AG20443 (cell line): ENCODE measurements around the gene SSTR5.
"Not testable (repeated sequence)": the region's sequence is repeated elsewhere in the genome, so short reads cannot be mapped to it uniquely, and the experiment has no call there.

Experiments used
- DNase-seq: peaks from one replicate; pipeline ENCODE4 v3.0.0; 2012; ENCODE audit warnings: low spot score, mixed read lengths

SSTR5 gene

DNA sequence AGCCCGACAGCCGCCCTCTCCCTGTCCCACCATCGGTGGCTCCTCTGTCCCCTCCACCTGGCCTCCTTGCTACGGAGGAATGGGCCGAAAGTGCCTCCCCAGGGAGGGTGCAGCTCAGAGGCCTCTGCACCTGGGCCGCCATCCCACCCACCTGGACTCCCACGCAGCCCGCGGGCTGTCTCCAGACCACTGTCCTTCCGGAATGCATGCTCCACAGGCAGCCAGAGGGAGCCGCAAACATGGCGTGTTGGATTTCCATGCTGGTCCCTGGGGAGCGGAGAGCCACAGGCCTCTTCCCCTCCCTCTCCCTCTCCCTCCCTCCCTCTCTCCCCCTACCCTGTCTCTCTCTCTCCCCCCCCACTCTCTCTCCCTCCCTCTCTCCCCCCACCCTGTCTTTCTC, 3.0 kb downstream of the SSTR5 start:
- no peak for DNase-seq

DNA sequence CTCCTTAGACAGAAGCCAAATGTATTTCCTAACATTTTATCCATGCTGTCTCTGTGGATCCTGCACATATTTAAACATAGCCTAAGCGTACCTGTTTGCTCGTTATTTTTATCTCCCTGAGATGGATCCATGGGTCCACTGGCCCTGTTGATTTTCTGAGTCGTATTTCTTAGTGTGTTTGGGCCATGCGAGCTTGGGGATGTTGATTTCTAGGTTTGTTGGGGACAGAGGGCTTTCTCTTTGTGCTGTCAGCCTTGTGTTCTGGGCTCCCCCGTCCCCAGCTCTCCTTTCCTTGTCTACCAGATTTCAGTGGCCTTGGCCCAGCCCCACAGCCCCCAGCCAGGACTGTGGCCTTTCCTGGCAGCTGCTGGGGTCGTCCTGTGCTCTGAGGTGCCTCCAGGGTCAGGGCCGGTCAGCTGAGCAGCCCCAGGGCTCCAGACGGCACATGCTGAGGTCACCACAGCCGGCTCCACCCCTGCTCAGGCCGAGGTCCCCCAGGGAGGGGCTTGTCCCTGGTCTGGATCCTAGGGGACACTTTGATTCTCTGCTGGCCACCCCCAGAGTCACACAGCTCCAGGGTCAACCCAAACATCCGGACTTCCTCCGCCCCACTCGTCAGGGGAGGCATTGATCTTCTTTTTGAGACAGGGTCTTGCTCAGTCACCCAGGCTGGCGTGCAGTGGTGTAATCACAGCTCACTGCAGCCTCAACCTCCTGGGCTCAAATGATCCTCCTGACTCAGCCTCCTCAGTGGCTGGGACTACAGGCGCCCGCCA, 4.4 kb downstream of the SSTR5 start:
- DNase-seq = no peak

DNA sequence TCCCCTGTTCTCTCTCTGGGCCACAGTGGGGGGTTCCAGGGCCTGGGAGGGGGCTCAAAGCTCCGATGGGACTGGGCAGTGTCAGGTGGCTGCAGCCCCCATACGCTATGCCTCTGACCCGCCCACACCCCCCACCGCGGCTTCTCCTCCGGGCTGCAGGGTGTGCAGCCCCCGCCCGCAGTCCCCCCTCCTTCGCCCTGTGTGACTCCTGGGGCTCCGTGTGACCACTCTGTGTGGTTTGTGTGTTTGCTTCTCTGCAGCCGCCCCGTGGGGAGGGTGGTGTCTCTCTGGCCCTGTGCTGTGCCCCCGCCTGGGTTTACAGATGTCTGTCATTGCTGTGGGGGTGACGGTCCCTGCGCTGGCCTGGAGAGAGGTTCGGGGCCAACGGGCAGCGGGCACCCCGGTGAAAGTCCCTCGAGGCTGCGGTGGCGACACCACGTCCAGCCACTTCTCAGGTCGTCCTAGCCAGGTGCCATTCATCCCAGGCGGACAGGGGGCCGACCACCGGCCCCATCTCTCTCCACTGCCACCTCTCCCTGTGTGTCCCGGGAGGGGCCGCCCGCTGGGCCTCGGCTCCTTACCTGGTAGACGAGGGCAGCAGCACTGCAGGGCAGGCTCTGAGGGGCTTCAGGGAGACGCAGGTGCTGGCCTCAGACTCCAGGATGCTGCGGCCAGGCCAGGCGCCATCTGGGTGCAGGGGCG, 5.5 kb downstream of the SSTR5 start:
- no peak for DNase-seq

DNA sequence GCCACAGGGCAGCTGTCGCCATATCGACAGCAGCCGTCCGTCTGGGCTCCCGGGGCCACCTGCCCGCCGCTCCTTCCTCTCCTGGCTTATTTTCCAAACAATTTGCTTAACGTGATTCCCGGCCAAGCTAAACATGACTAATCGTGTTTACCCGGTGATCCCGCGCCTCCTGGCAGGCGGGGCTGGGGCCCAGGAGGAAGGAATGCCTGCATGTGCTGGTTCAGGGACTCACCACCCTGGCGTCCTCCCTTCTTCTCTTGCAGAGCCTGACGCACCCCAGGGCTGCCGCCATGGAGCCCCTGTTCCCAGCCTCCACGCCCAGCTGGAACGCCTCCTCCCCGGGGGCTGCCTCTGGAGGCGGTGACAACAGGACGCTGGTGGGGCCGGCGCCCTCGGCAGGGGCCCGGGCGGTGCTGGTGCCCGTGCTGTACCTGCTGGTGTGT, 6.1 kb downstream of the SSTR5 start:
- DNase-seq = peak; percentile 65

DNA sequence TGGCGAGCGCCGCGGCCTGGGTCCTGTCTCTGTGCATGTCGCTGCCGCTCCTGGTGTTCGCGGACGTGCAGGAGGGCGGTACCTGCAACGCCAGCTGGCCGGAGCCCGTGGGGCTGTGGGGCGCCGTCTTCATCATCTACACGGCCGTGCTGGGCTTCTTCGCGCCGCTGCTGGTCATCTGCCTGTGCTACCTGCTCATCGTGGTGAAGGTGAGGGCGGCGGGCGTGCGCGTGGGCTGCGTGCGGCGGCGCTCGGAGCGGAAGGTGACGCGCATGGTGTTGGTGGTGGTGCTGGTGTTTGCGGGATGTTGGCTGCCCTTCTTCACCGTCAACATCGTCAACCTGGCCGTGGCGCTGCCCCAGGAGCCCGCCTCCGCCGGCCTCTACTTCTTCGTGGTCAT, 6.8 kb downstream of the SSTR5 start:
- no peak for DNase-seq

DNA sequence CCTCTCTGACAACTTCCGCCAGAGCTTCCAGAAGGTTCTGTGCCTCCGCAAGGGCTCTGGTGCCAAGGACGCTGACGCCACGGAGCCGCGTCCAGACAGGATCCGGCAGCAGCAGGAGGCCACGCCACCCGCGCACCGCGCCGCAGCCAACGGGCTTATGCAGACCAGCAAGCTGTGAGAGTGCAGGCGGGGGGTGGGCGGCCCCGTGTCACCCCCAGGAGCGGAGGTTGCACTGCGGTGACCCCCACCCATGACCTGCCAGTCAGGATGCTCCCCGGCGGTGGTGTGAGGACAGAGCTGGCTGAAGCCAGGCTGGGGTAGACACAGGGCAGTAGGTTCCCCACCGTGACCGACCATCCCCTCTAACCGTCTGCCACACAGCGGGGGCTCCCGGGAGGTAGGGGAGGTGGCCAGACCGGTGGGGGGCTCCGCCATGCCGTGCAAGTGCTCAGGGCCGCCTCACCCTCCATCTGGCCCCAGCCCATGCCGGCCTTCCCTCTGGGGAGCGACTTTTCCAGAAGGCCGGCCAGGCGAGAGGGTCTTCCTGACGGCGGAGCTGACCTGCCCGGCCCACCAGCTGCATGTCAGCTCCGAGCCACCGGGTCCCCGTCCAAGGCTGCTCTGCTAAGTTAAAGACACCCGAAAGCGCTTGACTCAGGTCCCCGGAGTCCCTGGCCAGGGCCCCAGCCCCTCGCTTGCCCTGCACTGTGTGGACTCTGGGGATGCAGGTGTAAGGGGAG, 7.4 kb downstream of the SSTR5 start:
- DNase-seq = no peak

DNA sequence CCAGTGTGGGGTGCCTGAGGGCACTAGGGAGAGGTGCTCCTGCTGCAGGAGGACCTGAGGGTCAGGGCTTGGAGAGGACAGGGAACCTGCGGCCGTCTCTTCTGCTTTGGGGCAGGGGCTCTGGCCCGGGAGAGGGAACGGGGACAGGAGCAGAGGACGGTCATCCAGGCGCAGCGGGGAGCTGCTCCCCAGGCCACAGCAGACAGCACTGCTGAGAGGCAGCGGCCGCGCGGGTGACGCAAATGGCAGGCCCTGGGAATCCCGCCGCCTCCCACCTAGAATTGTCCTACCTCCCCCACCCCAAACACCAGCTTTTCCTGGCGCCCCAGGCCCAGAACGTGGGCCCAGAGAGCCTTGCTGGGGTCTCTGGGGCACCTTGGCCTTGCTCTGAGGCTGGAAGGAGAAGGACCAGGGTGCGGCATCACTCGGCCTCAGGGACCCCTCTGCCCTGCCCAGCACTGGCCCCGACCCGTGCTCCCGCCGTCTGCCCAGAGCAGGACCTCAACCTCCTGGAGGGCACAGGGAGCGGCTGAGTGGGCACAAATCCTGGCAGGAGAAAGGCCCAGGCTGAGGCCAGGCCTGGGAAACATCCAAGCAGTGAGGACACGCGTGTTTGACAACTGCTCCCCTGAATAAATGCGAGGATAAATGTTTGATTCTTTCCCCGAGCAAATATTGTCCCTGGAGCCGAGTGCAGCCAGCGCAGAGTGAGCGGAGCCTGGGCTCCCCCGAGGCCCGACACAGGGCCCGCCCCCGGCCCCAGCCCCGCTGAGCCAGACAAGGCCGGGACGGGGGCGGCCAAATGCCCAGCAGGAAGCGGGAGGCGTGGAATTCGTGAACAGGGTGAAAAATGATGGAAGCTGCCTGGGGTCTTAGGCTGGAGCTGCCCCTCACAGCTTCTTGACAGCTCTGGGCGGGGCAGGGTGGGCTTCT, 8.5 kb downstream of the SSTR5 start:
- no peak for DNase-seq

DNA sequence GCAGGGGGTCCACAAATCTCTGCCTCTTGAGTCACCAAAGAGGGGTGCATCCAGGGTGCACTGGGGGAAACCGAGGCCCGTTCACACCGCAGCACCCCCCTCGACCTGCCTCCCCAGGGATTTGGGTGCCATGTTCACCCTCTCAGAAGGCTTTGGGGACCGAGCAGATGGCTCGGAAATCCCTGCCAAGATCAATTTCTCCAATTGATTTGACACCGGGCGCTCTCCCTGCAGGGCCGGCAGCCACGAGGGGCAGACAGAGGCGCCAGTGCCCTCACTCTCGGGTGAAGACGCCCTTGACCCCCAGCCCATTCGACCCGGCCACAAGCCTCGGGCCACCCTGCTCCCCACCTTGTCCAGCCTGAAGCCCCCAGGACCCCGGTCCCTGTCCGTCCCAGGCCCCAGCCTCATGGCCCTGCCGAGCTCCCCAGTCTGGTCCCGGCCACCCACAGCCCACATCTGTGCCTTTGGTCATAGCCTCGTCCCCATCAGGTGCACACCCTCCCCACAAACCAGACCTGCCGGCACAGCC, 9.3 kb downstream of the SSTR5 start:
- DNase-seq = no peak

DNA sequence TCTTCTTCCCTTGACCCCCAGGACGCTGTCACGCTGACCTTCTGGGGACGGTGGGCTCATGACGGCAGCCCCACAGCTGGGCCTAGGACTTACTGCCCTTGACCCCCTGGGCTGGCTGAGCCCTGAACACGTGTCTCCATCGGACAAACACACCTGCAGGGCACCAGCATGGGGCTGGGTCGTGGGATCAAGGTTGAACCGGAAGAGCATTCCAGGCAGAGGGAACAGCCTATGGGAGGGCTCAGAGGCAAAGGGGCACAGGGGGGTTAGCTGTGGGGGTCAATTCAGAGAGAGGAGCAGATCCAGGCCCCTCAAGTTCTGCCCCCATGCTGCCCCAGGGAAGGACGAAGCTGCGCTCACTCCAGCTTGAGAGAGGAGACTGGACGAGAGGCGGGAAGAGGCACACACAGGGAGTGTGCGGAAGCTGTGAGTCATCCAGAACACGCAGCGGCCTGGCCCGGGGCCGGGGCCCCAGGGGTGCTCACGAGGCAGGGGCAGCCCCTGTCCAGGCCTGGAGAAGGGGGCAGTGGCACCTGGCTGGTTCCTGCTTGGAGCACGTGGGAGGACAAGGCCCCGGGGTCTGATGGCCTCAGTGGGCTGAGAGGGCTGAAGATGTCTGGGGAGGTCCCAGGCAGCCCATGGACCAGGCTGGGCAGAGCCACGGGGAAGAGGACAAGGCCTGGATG, 9.9 kb downstream of the SSTR5 start:
- DNase-seq = no peak

DNA sequence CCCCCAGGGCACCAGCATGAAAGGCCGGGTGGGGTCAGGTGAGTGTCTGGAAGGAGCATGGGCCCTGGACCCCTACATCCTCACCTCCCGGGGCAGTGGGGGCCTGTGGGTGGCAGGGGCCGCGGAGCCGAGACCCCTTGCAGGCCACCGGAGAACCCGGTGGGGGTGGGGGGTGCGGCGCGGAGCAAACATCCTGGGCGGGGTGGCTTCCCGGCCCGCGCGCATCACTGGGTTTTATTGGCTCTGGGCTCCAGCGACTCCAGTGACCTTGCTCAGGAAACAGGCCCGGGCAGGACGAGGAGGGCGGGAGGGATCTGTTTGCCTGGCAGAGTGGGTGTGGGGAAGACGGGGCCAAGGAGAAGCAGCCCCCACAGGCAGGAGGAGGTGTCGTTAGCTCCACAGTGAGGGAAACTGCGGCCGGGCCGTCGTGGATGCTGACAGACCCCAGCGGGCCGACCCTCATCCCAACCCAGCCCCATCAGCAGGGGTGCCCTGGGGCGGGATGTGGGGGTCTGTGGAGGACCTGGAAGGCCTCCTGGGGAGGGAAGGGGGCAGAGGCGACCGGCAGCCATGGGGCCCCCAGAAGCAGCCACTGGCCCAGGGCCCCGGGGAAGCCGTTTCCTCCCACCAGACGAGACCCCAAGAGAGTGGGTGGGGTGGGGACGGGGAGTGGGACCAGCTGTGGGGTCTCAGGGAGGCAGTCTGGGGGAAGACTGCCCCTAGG, 10.6 kb downstream of the SSTR5 start:
- DNase-seq = no peak

DNA sequence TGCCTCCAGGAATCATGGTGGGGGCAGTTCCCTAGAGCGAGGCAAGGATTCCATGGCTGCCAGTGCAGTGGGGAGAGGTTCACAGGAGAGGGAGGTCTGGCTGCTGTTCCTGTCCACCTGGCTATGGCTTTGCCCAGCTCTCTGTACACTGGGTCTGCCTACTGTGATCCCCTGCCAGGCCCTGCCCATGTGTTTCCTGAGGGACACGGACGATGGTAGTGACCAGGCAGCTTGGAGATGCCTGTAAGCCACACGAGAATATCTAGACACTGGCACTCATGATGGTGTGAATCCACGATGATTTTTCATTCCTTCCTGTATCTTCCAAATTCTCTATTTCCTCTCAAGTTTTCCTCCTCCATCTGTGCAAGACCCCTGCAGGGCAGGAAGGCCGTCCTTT, 12.4 kb downstream of the SSTR5 start:
- no peak for DNase-seq

DNA sequence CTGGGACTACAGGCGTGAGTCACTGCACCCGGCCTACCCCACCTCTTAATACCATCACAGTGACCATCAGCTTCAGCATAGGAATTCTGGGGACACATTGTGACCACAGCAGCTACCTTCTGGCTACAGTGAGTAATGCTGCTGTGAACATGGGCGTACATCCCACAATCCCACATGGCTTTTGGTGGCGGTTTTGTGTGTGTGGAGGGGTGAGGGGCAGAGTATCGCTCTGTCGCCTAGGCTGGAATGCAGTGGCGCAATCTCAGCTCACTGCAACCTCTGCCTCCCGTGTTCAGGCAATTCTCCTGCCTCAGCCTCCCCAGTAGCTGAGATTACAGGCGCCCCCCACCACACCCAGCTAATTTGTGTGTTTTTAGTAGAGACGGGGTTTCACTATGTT, 13.9 kb downstream of the SSTR5 start:
- not testable (repeated sequence) for DNase-seq

DNA sequence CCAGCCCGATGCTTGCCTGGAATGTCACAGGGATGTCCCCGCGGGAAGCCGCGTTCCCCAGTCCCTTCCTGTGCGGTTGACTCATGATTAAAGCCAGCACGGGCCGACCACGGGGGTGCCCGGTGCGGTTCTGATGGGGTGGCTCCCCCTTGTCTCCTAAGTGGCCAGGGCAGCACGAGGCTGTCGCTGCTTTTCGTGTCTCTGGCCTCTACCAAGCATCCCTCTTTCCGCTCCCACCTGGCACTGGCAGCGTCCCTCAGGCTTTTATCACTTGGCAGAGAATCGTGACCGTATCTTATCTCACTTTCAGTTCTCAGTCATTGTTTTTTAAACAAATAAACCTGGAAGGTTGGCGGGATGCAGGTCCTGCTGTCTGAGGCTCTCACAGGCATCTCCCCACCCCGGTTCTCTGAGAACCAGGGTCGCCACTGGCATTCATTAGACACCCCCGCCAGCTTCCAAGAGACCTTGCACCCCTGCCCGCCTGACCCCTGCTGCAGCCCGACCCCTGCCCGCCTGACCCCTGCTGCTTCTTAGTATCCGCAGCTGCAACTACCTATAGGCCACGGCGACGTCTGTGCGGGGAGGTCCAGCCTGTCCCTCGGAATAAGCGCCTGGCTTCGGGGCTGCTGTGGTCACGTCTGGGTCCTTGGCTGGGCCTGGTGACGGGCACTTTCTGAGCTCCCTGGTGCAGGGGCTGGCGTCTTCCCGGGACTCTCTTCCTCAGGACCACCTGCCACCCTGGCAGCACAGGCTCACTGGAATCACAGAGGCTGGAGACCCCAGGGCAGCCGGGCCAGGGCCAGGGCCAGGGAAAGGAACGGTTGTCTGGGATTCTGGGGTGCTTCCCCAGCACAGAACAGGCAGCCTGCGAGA, 16.0 kb downstream of the SSTR5 start:
- DNase-seq = no peak

DNA sequence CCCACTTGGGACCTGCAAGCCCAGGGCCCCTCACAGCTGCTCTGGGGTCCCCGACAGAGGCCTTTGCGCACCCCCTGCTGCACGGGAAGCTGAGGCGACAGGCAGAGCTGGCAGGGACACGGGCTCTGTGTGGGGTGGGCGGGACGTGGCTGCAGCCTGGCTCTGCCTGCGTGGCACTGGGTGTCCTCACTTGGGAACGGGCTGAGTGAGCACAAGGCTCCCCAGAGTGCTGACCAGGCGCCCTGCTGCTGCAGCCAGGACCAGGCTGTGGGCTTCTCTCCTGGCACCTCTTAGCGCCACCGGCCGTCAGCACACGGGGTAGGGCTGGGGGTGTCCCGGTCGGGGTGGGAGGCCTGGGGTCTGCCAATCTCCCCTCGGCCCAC, 16.9 kb downstream of the SSTR5 start:
- no peak for DNase-seq

DNA sequence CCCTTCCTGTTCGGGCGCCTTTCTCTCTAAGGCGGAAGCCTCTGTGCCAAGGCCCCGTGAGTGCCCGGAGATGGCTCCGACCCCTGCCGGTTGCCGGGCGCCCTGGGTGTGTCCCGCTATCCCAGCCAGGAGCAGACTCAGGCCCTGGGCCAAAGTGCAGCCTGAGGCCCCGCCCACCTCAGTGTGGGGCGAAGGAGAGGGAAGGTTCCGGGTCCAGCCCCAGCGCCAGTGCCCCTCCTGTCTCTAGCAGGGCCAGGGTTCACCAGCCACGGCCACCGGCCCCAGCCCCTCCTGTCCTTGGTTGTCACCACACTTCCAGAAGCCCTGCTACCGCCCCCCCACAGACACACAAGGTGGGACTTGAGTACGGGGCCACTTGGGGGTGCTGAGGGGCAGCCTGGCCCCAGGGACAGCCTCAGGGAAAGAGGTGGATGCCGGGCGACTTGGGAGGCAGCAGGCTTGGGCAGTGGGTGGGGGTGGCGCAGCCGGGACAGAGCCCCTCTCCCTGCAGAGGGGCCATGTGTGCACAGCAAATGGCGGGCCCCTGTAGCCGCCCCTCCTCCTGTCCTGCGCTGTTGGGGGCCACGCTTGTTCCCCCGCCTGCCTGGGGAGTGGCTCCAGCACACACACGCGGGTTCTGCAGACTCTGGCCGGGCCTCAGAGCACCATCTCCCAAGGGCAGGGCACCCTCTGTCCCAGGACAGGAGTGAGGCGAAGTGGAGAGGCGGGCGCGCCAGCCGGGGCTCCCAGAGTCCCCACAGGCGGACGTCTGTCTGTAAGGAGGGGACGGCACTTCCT, 17.5 kb downstream of the SSTR5 start:
- peak; percentile 67 for DNase-seq

DNA sequence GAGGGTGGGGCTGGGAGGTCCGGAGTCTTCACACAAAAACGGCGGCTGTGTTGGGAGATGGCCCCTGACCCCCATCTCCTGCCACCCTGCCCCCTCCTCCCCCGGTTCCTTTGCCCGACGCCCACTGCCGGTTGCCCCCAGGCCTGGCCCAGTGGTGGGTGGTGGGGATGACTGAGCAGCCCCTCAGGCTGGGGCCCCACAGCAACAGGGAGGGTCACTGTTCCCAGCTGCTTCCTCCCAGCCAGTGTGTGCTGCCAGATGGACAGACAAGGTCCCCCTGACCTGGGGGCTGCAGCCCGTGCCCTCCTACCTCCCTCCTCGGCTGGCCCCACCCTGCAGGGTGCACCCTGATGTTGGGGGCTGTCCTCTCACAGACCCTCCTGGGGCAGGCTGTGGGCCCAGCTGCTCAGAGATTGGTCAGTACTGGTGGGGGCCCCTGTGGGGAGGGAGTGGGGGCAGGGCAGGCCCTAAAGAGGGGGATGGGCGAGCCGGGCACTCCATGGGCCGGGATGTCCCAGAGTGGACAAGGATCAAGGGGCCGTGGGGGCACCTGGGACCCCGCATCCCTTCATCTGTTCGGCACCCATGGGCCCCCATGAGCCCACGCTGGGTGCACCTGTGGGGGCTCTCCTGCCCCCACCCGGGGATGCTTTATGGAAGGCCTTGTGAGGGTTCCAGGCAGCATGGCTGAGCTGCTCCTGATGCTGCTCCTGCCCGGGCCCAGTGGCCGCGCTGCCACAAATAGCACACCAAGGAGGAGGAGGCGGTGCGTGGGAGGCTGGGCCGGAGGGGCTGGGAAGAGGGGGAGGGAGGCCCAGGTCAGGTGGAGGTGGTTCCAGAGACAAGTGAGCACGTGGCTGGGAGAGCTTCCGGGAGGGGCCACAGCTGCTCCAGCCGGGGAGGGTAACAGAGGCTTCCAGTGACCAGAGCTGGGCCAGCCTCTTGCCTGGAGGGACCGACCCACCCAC, 18.4 kb downstream of the SSTR5 start:
- DNase-seq = no peak

DNA sequence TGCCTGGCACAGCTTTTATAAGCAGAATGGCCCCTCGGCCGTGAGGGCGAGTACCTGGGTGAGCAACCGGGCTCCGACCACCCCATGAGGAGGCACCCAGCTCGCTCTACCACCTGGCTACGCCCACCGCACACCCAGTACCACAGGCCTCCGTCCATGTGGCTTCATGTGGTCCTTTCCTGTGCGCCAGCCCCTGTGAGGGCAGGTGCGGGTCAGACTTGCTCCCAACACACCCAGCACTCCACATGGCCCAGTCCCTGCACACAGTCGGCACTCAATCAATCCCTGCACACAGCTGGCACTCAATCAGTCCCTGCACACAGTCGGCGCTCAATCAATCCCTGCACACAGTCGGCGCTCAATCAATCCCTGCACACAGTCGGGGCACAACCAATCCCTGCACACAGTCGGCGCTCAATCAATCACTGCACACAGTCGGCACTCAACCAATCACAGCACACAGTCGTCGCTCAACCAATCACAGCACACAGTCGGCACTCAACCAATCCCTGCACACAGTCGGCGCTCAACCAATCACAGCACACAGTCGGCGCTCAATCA, 19.5 kb downstream of the SSTR5 start:
- DNase-seq = no peak
